Measurements from ENCODE around the gene FIG4. TPM values are rescaled to one million over a fixed set of nuclear protein-coding genes. Genes with fewer than 3 reads are reported as not detected.

The FIG4 gene
- total RNA-seq, 6 experiments from 2014 or later = 4.0 to 7.7 (median 6.4) TPM

DNA sequence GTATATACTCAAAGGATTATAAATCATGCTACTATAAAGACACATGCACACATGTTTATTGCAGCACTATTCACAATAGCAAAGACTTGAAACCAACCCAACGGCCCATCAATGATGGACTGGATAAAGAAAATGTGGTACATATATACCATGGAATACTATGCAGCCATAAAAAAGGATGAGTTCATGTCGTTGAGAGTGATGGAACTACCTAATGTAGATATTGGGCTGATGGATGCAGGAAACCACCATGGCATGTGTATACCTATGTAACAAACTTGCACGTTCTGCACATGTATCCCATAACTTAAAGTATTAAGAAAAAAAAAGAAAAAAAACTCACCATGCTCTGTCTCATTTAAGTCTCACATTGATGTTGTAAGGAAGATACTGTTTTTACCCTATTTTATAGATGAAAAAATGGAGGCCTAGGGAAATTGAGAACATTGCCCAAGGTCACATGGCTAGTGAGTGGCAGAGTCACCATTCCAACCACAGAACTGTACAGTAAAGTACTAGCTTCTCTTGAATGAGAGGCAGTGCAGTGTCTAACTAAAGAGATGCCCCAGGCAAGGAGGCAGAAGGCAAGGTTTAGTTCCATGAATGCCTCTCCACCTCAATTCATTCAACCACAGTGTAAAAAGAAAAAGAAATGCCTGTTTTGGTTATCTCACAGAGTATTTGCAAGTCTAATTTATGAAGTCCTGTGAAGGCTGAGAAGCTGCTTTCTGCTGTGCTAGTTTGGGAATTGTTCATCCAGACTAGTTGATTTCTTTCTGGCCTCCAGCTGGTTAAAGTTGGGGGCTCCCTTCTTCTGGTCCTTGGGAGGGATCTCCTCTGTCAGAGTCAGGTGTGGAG lies 68.2 kb downstream of the FIG4 start:
- Histone ChIP-seq H3K27me3 (no peaks in the 10 kb centered on the region), H3K36me3 (peaks cover 0 to 3% (median 0%) of the 10 kb centered on the region in 4 donors), H3K27ac (no peak overlapping the region), H3K4me1 (no peaks in the 10 kb centered on the region), H3K9me3 (no peaks in the 10 kb centered on the region), H3K4me3 (no peak overlapping the region)
- ATAC-seq (no peak), DNase-seq (no peak)
- intact Hi-C loops (cut with DNase I) = no loop called here
- WGBS (ENCODE audit: insufficient coverage, low coverage, low lambda C conversion rate, missing lambda C conversion rate) = 94% methylated on average over 3 of the region's 3 CpGs
- TF ChIP-seq, protein P1, sequence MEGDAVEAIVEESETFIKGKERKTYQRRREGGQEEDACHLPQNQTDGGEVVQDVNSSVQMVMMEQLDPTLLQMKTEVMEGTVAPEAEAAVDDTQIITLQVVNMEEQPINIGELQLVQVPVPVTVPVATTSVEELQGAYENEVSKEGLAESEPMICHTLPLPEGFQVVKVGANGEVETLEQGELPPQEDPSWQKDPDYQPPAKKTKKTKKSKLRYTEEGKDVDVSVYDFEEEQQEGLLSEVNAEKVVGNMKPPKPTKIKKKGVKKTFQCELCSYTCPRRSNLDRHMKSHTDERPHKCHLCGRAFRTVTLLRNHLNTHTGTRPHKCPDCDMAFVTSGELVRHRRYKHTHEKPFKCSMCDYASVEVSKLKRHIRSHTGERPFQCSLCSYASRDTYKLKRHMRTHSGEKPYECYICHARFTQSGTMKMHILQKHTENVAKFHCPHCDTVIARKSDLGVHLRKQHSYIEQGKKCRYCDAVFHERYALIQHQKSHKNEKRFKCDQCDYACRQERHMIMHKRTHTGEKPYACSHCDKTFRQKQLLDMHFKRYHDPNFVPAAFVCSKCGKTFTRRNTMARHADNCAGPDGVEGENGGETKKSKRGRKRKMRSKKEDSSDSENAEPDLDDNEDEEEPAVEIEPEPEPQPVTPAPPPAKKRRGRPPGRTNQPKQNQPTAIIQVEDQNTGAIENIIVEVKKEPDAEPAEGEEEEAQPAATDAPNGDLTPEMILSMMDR (IDR thresholded peaks at IDR 0.05) = no peak
- TF ChIP-seq POLR2A (IDR thresholded peaks at IDR 0.05) = no peak

DNA sequence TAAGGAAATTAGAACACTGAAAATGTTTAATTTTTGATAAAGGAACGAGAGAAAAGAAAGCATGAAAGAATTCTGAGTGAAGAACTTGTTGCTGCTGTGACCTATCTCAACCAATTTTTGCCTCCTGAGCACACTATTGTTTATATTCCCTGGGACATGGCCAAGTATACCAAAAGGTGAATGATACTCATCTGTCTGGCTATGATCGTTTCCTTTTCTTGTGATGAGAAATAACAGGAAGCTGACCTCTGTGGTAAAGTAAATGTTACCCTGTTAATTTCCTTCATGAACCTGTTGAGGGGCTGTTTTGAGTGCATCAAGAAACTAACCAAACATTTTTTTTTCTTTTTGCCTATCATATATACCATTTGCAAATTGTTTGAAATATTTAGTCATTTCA lies 69.1 kb downstream of the FIG4 start:
- TF ChIP-seq, protein P1 (IDR thresholded peaks at IDR 0.05) = no peak
- TF ChIP-seq POLR2A (IDR thresholded peaks at IDR 0.05) = no peak
- H3K27me3 ChIP-seq = no peaks in the 10 kb centered on the region
- DNase-seq (no peak), ATAC-seq (peak in 1 of 4 donors; percentile 37)
- 52% methylated on average over 2 of the region's 2 CpGs for WGBS (ENCODE audit: insufficient coverage, low coverage, low lambda C conversion rate, missing lambda C conversion rate)
- no peaks in the 10 kb centered on the region for H3K9me3 ChIP-seq
- H3K4me1 ChIP-seq = no peaks in the 10 kb centered on the region
- H3K4me3 ChIP-seq = no peak overlapping the region
- no peak overlapping the region for H3K27ac ChIP-seq
- intact Hi-C loops (cut with DNase I) = no loop called here
- peaks cover 0 to 4% (median 2%) of the 10 kb centered on the region in 4 donors for H3K36me3 ChIP-seq

DNA sequence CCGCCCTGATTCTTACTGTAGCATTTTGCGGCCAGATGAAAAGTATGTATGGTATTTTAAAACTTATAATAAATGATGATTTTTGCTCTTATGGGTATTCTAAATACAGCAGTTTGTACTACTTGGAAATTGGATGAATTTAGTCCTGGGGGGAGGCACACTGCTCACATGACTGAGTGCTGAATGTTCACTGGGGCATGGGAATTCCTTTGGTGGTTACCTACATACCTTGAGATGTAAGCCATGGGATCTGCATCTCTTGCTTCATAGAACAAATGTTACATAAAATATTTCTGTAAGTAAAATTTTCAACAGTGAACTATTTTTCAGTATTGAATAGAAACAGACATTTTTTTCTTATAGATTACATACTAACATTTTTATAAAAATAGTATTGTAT lies 71.1 kb downstream of the FIG4 start:
- H3K9me3 ChIP-seq = no peaks in the 10 kb centered on the region
- H3K36me3 ChIP-seq = peaks cover 0 to 6% (median 3%) of the 10 kb centered on the region in 4 donors
- no peaks in the 10 kb centered on the region for H3K27me3 ChIP-seq
- H3K27ac ChIP-seq = no peak overlapping the region
- ATAC-seq = no peak
- 90% methylated on average over 2 of the region's 2 CpGs for WGBS (ENCODE audit: insufficient coverage, low coverage, low lambda C conversion rate, missing lambda C conversion rate)
- H3K4me1 ChIP-seq = no peaks in the 10 kb centered on the region
- no peak for TF ChIP-seq POLR2A (IDR thresholded peaks at IDR 0.05)
- TF ChIP-seq, protein P1 (IDR thresholded peaks at IDR 0.05) = no peak
- no peak overlapping the region for H3K4me3 ChIP-seq
- DNase-seq = no peak
- intact Hi-C loops (cut with DNase I) = no loop called here

DNA sequence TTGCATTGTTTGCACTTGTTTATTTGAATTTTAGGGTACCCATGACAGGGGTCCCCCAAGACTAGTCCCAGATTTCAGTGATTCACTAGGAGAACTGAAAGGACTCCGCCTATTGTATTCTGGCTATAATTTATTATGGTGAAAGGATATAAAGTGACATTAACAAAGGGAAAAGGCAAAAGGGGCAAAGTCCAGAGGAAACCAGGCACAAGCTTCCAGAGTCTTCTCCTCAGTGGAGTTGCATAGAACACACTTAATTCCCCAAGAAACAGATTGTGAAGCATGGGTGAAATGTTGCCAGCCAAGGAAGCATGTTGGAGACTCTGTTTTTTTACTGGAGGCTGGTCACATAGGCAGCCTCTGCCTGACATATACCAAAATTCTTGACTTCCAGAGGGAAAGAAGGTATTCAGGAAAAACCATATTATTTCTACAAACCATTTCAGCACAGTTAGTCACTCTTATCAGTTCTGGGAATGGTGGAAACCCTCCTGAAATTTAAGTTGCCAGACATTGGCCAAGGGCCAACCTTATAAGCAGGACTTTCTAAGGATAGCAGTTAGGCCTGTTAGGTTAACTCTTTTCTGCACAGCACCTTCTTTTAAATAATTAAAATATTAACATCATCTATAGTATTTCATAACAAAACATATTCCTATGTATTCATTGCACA lies 71.8 kb downstream of the FIG4 start:
- WGBS (ENCODE audit: insufficient coverage, low coverage, low lambda C conversion rate, missing lambda C conversion rate) = 82% methylated on average over 1 of the region's 1 CpG

More for the DNA sequence above, 71.8 kb downstream of the FIG4 start:
- ATAC-seq (peak; percentile 11 to 65 (median 25)), DNase-seq (no peak)
- H3K27ac ChIP-seq = no peak overlapping the region
- H3K4me3 ChIP-seq = no peak overlapping the region
- TF ChIP-seq, protein P1 (IDR thresholded peaks at IDR 0.05) = no peak
- no peak for TF ChIP-seq POLR2A (IDR thresholded peaks at IDR 0.05)
- H3K4me1 ChIP-seq = no peaks in the 10 kb centered on the region
- intact Hi-C loops (cut with DNase I) = no loop called here
- H3K9me3 ChIP-seq = no peaks in the 10 kb centered on the region
- H3K36me3 ChIP-seq = peaks cover 0 to 6% (median 3%) of the 10 kb centered on the region in 4 donors
- no peaks in the 10 kb centered on the region for H3K27me3 ChIP-seq

Measured in right lobe of liver (tissue), 6 donors.